GM19395 (cell line): ENCODE results near the gene CEP135.

ENCODE experiments used
- ATAC-seq: cut with Tn5 transposase; IDR thresholded peaks from one replicate; pipeline ENCODE4 v1.9.1; 2021; ENCODE audit warnings: mild to moderate bottlenecking, moderate library complexity; ENCODE audit not compliant: unreplicated experiment

CEP135 gene

GRCh38 chr4:56007154-56007553 lies 58.4 kb downstream of the CEP135 start:
- no peak for ATAC-seq

- ATAC-seq = no peak
Measured at GRCh38 chr4:56008206-56008605, 59.5 kb downstream of the CEP135 start.

GRCh38 chr4:56026596-56026995 lies 77.9 kb downstream of the CEP135 start:
- no peak for ATAC-seq

GRCh38 chr4:56028165-56028564 lies 79.4 kb downstream of the CEP135 start:
- no peak for ATAC-seq

- ATAC-seq = no peak
Measured at GRCh38 chr4:56038487-56039162, 89.9 kb downstream of the CEP135 start.

- no peak for ATAC-seq
Measured at GRCh38 chr4:56040842-56041241, 92.1 kb downstream of the CEP135 start.

GRCh38 chr4:56042225-56042624 lies 93.5 kb downstream of the CEP135 start:
- no peak for ATAC-seq

GRCh38 chr4:56048383-56048701 lies 99.6 kb downstream of the CEP135 start:
- ATAC-seq = no peak

GRCh38 chr4:56048702-56049431 lies 100.1 kb downstream of the CEP135 start:
- peak; percentile 96 for ATAC-seq

GRCh38 chr4:56050625-56051024 lies 101.9 kb downstream of the CEP135 start:
- ATAC-seq = no peak

GRCh38 chr4:56051029-56051709 lies 102.4 kb downstream of the CEP135 start:
- ATAC-seq = no peak

GRCh38 chr4:56051710-56052075 lies 102.9 kb downstream of the CEP135 start:
- no peak for ATAC-seq

- ATAC-seq = no peak
Measured at GRCh38 chr4:56052481-56052880, 103.7 kb downstream of the CEP135 start.

GRCh38 chr4:56052966-56053365 lies 104.2 kb downstream of the CEP135 start:
- ATAC-seq = no peak

- no peak for ATAC-seq
Measured at GRCh38 chr4:56055027-56055977, 106.6 kb downstream of the CEP135 start.

- ATAC-seq = no peak
Measured at GRCh38 chr4:56055991-56056390, 107.2 kb downstream of the CEP135 start.

- ATAC-seq = no peak
Measured at GRCh38 chr4:56058555-56058954, 109.8 kb downstream of the CEP135 start.

GRCh38 chr4:56060036-56060435 lies 111.3 kb downstream of the CEP135 start:
- no peak for ATAC-seq

GRCh38 chr4:56062106-56062505 lies 113.4 kb downstream of the CEP135 start:
- no peak for ATAC-seq

GRCh38 chr4:56062526-56063145 lies 113.9 kb downstream of the CEP135 start:
- ATAC-seq = no peak

GRCh38 chr4:56066493-56066892 lies 117.7 kb downstream of the CEP135 start:
- ATAC-seq = no peak
